ENCODE measurements around the gene LMNA.

DNA sequence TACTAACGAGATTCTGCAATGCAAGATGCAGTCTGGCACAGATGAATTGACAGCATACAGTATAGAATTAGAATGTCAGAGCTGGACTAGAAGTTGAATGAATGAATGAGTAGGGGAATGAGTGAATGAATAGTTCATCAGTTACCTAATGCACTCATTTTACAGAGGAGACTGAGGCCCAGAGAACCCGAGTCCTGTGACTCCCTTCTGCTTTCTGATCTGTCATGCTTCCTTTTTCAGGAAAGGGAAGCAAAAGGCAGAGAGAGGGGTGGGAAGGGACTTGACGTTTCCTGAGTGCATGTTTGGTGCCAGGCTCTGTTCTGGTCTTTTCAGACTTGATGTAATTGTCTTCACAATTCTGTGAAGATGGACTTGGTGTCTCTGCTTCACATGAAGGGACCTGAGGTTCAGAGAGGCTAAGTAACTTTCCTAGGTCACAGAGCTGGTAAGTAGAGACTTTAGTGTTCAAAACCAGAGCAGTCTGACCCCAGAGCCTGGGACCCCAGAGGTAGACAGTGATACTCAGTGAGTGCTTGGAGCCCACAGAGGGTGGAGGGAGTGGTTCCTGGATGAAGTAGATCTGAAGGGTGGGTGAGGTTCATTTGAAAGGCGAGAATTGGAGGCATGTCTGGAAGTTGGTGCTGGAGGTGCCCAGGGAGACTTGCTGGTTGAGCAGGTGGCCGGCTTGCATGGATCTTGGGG lies 24.2 kb upstream of the LMNA start:
- TF ChIP-seq CTCF (IDR thresholded peaks at IDR 0.05) (no peak), EZH2 (IDR thresholded peaks at IDR 0.05; ENCODE audit: borderline replicate concordance, insufficient read depth, low read depth, low read length, poor library complexity, severe bottlenecking) (no peak)
